ENCODE results near the gene RAPGEF1.
"Not testable (repeated sequence)": the region's sequence is repeated elsewhere in the genome, so short reads cannot be mapped to it uniquely, and the experiment has no call there.

DNA sequence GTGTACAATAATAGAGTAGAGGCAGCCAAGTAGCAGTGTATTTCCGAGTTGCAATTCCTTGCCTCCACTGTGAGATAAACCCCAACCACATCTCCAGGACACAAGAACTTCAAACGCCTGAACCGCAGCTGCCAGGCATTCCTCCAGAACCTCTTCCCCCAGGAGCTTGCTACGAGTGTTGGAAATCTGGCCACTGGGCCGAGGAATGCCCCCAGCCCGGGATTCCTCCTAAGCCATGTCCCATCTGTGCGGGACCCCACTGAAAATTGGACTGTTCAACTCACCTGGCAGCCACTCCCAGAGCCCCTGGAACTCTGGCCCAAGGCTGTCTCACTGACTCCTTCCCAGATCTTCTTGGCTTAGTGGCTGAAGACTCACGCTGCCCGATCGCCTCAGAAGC is 190.7 kb downstream of the RAPGEF1 start:
- not testable (repeated sequence) for TF ChIP-seq CTCF (conservative IDR thresholded peaks at IDR 0.05; ENCODE audit: low read depth, low read length); EZH2 (IDR thresholded peaks at IDR 0.05; ENCODE audit: low read length, unreplicated experiment); EZH2phosphoT487 (IDR thresholded peaks at IDR 0.05; ENCODE audit: borderline replicate concordance, low read length)

Measured in PC-3 (cell line).